ENCODE results near the gene FAHD2A.

DNA sequence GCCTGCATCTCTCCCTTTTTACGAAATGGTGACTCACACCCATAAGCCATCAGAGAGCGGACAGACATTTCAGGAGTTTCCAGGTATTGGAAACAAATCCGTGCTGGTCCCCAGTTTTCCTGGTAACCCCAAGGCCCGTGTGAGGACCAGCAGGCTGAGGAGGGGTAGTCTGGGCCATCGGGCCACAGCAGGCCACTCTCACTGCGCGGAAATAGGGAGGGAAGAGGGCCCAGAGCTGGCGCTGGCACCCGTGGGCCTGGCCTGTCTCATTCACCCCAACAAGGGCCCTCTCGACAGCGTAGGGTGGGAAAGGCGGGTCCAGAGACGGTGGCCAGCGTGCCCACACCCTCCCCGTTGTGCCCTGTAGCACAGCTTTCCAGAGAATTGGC, 13.7 kb upstream of the FAHD2A start:
- TF ChIP-seq, protein P1, sequence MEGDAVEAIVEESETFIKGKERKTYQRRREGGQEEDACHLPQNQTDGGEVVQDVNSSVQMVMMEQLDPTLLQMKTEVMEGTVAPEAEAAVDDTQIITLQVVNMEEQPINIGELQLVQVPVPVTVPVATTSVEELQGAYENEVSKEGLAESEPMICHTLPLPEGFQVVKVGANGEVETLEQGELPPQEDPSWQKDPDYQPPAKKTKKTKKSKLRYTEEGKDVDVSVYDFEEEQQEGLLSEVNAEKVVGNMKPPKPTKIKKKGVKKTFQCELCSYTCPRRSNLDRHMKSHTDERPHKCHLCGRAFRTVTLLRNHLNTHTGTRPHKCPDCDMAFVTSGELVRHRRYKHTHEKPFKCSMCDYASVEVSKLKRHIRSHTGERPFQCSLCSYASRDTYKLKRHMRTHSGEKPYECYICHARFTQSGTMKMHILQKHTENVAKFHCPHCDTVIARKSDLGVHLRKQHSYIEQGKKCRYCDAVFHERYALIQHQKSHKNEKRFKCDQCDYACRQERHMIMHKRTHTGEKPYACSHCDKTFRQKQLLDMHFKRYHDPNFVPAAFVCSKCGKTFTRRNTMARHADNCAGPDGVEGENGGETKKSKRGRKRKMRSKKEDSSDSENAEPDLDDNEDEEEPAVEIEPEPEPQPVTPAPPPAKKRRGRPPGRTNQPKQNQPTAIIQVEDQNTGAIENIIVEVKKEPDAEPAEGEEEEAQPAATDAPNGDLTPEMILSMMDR (IDR thresholded peaks at IDR 0.05; ENCODE audit: low read depth, low read length) = no peak
- TF ChIP-seq POLR2A (IDR thresholded peaks at IDR 0.05; ENCODE audit: extremely low read depth, insufficient read length) (no peak), MYC (IDR thresholded peaks at IDR 0.05; ENCODE audit: low read depth, low read length) (no peak)
- TF ChIP-seq, protein P2, sequence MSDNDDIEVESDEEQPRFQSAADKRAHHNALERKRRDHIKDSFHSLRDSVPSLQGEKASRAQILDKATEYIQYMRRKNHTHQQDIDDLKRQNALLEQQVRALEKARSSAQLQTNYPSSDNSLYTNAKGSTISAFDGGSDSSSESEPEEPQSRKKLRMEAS (IDR thresholded peaks at IDR 0.05; ENCODE audit: low read depth, low read length) = no peak
